HG03159 (cell line): Measurements from ENCODE around the gene SLC39A11.
"Not testable (repeated sequence)": the region's sequence is repeated elsewhere in the genome, so short reads cannot be mapped to it uniquely, and the experiment has no call there.

Source experiments
- ATAC-seq: cut with Tn5 transposase; IDR thresholded peaks from one replicate; pipeline ENCODE4 v1.9.1; 2021; ENCODE audit warnings: mild to moderate bottlenecking, moderate library complexity; ENCODE audit not compliant: unreplicated experiment

The SLC39A11 gene

GRCh38 chr17:72953621-72954020, 138.9 kb downstream of the SLC39A11 start:
- ATAC-seq, result no peak

DNA sequence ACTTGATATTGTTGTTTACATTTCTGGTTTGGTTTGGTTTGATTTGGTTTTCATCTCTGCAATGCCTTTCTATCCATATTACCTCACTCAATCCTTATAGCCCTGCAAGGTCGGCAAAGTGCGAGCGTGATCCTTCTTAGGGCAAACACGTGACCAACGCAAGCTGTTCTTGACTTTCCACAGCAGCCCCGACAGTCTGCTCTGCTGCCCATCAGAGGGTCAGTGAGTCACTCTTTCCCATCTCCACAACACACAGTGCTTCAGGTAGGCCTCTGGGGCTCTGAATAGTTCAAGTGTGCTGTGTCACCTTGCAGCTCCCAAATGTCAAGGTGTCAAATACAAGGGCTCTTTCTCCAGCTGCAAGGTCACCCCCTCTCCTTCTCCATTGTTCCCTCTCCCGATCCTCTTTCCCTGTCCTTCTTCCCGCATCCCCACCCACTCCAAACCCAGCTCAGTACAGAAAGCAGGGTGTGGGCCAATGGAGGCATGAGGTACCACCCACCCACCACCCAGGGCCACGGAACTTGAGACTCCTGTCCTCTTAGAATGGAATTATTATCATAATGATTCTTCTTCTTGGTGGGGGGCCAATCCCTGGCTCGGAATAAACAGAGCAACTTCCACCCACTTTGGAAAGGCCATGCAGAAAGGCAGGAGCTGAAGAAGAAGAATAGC, 139.7 kb downstream of the SLC39A11 start:
- no peak for ATAC-seq

- ATAC-seq, result no peak
Observed at GRCh38 chr17:72952220-72952619, 140.3 kb downstream of the SLC39A11 start.

- ATAC-seq, result no peak
Observed at GRCh38 chr17:72950242-72950931, 142.1 kb downstream of the SLC39A11 start.

DNA sequence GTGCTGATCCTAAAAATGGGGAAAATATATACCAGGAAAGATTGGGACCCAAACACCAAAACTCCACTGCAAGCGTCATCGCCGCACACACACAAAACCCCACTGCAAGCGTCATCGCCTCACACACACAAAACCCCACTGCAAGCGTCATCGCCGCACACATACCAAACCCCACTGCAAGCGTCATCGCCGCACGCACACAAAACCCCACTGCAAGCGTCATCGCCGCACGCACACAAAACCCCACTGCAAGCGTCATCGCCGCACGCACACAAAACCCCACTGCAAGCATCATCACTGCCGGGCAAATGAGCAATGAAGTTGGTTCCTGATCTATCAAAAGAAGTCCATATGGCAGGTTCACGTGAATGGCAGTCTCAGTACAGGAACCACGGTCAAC, 144.4 kb downstream of the SLC39A11 start:
- ATAC-seq, result no peak

DNA sequence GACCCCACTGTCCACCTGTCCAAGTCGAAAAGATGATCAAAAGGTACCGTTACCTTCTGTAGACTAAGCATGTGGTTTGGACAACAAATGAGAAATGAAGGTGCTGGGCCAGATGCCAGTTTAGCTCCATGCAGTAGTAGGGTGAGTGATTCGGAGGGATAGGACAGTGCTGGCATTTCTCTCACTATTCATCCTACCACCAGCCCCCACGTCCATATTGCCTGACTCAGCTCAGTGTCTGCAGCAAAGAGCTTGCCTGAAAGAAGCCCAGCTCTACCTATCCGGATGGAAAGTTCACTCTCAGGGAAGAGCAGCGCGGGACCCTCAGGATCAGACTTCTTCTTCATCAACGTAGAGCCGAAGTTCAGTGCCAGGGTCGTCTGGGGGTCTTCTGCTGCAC, 145.0 kb downstream of the SLC39A11 start:
- ATAC-seq, result no peak

GRCh38 chr17:72946696-72947095, 145.8 kb downstream of the SLC39A11 start:
- ATAC-seq, result no peak

- no peak for ATAC-seq
Observed at GRCh38 chr17:72946156-72946555, 146.3 kb downstream of the SLC39A11 start.

DNA sequence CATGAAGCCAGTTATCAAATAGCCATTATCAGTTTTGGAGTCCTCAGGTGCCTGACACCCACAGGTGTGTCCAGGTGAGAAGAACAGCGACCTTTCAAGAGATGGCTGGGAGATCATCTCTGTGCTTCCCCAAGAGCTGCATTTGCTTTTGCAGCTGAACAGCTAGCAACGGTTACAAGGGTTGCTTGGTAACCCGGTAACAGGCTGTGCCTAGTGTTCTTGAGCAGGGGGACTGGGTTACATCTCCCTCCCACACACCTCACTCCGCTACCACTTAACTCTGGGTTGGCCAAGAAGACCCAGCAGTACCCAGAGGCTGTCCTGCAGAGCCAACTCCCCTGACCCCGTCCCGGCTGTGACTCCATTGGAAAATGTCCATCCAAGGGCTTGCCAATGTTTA, 147.0 kb downstream of the SLC39A11 start:
- ATAC-seq, result no peak

DNA sequence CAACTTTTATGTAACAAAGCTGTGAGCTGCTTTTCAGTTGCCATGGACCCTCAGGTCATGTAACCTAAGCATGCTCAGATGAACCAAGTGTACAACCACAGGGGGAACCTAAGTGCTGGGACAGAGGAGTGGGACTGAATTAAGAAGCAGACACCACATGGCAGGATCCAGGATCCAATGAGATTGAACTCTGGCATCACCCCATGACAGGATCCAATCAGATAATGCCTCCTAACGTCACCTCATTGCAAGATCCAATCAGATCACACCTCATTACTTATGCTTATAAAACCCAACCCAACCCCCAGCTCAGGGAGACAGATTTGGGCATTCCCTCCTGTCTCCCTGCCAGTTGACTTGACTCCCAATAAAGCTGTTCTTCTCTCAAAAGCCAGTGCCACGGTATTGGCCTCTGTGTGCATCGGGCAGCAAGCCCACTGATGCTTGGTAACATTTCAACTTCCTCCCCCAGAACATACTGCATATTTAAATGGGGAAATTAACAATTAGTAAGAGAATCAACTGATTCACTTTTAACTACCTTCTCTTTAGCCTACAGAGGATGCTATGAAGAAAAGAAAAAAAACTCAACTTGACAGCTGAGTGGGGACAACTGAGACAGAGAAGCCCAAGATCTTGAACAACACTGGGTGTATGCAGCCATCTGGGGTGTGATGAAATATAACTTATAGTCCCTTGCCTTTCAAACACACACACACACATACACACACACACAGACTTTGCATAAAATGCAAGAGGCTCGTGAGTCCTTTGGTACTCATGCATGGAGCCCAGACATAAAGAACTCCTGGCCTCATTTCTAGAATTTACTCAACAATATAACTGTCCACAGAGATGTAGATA, 148.4 kb downstream of the SLC39A11 start:
- no peak for ATAC-seq

- ATAC-seq, result no peak
Observed at GRCh38 chr17:72942579-72942978, 149.9 kb downstream of the SLC39A11 start.

DNA sequence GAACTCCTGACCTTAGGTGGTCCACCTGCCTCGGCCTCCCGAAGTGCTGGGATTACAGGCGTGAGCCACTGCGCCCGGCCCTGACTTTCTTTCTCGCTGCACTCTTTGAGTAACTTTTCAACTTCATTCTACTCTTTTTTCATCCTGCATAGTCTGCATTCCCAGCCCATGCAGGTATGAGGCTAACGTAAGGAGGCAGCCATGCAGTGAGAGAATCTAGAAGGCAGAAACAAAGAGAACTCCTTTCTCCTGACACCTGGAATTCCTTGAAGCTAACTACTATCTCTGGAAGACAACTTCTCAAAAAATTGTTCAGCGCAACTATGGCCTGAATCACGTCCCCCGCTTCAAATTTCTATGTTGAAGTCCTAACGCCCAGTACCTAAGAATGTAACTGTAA, 152.0 kb downstream of the SLC39A11 start:
- no peak for ATAC-seq

- ATAC-seq, result no peak
Observed at GRCh38 chr17:72938482-72938881, 154.0 kb downstream of the SLC39A11 start.

DNA sequence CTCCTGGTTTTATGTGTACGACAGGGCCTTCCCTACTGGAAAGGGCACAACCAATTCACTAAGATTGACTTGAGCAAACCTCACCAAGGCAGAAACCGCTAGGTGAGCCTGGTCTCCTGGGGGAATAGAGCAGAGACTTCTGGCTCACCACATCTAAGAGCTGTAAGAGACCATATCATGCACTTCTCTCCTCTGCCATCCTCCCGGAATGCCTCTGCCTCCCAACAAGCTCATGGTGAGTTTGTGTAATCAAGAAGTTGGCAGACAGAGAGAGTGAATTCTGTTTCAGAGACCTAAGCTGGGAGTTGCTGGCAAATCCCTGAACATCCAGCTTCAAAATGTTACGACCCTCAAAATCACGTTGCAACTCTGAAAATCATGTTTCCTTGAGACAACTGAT, 154.8 kb downstream of the SLC39A11 start:
- ATAC-seq, result no peak

DNA sequence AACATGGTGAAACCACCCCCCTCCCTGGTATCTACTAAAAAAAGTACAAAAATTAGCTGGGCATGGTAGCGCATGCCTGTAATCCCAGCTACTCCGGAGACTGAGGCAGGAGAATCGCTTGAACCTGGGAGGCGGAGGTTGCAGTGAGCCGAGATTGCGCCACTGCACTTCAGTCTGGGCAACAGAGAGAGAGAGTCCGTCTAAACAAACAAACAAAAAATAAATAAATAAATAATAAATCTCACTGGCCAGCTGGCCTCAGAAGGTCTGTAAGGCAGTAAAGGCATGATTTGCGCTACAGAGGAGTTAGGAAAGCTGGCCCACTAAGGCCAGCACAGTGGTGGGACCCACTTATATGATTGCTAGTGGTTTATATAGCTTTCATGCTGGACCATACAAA, 155.2 kb downstream of the SLC39A11 start:
- ATAC-seq, result not testable (repeated sequence)

GRCh38 chr17:72935984-72936383, 156.5 kb downstream of the SLC39A11 start:
- no peak for ATAC-seq

GRCh38 chr17:72934927-72935326, 157.6 kb downstream of the SLC39A11 start:
- ATAC-seq, result no peak

DNA sequence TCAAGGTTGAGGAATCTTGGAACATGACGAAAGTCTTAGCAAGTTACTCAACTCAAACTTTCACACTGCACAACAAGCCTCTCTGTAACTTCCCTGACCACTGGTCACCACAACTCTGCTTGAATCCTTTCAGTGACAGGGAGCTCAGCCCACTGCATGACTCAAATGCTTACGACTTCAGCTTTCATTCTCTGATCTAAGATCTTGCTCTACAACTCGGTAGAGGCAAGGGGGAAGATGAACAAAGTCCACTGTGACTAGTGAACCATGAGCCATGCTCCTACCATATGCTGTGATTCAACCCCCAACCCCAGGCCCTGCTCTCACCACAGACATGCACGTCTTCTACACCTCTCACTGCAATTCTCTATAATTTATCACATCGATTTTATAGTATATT, 160.9 kb downstream of the SLC39A11 start:
- no peak for ATAC-seq

DNA sequence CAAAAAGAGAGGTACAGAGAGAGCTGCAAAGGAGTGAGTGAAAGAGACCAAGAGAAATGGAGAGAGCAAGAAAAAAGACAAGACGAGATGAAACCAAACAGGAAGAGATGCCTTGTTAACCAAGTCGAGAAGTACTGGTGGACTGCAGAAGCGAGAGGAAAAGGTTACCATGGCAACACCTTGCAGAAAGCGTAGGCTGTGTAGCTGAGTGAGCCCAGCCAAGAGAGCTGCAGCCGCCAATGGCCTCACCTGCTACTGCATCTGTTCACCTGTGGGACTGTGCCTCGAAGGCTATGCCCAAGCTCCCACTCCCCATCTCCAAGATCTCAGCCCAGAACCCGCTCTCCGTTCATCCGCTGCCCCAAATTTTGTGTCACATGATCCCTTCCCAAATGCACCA, 161.3 kb downstream of the SLC39A11 start:
- ATAC-seq, result peak; percentile 68

GRCh38 chr17:72930031-72930430, 162.5 kb downstream of the SLC39A11 start:
- ATAC-seq, result no peak

- ATAC-seq, result no peak
Observed at GRCh38 chr17:72928454-72929136, 163.9 kb downstream of the SLC39A11 start.
